Suprapubic skin (tissue), 4 donors: ENCODE data around the gene SHOC2.

Source experiments
- EP300 ChIP-seq: sonication (generic); formaldehyde crosslinking; IDR thresholded peaks from one replicate; pipeline ENCODE4 v1.6.1; 2017; ENCODE audit warnings: antibody characterized with exemption
- POLR2A ChIP-seq, 2 donors: fragments of 450-650 bp; IDR thresholded peaks; one replicate each; pipeline ENCODE4 v1.6.1; 2017; ENCODE audit warnings: antibody characterized with exemption in 2 of 2, mild to moderate bottlenecking in 2 of 2, moderate library complexity in 2 of 2
- POLR2AphosphoS5 ChIP-seq, 3 donors: sonication (generic); formaldehyde crosslinking; IDR thresholded peaks; one replicate each; pipeline ENCODE4 v1.6.1; 2017; ENCODE audit warnings: antibody characterized with exemption in 3 of 3
- TF ChIP-seq, protein P1 (sequence below), 2 donors: fragments of 200-600 bp in 1 of 2; fragments of 450-650 bp in 1 of 2; sonication (generic) in 1 of 2; IDR thresholded peaks; one replicate each; pipeline ENCODE4 v1.5.1; 2016 to 2019; ENCODE audit warnings: antibody characterized with exemption in 2 of 2, mild to moderate bottlenecking in 1 of 2, moderate library complexity in 1 of 2

DNA sequence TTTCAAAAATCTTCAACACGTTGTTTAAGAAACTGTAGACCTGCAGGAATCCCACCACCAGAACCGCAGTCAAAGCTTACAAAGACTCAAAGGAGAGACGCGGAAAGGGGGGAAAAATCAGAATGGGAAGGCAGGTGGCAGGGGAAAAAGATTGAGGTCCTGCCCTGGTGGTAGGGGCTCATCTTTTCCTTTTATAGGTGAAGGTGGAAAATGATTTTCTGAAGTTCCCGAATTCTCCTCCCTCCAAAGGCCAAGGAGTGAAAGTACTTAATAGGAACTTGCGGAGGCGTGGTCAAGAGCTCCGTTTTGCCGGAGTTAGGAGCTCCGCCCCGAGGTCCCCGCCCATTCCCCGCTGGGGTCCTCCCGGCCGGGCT lies 1.1 kb upstream of the SHOC2 start:
- TF ChIP-seq, protein P1, sequence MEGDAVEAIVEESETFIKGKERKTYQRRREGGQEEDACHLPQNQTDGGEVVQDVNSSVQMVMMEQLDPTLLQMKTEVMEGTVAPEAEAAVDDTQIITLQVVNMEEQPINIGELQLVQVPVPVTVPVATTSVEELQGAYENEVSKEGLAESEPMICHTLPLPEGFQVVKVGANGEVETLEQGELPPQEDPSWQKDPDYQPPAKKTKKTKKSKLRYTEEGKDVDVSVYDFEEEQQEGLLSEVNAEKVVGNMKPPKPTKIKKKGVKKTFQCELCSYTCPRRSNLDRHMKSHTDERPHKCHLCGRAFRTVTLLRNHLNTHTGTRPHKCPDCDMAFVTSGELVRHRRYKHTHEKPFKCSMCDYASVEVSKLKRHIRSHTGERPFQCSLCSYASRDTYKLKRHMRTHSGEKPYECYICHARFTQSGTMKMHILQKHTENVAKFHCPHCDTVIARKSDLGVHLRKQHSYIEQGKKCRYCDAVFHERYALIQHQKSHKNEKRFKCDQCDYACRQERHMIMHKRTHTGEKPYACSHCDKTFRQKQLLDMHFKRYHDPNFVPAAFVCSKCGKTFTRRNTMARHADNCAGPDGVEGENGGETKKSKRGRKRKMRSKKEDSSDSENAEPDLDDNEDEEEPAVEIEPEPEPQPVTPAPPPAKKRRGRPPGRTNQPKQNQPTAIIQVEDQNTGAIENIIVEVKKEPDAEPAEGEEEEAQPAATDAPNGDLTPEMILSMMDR (IDR thresholded peaks at IDR 0.05), result no peak
- no peak for TF ChIP-seq POLR2AphosphoS5 (IDR thresholded peaks at IDR 0.05)
- no peak for TF ChIP-seq POLR2A (IDR thresholded peaks at IDR 0.05)
- TF ChIP-seq EP300, result no peak
